ENCODE data around the gene ATAD1. TPM values are rescaled to one million over a fixed set of nuclear protein-coding genes. Genes with fewer than 3 reads are reported as not detected.
A peak's percentile ranks its signal among the peaks of the same experiment; 100 is the strongest.

Gene ATAD1
- total RNA-seq, 2 donors from 2014 or later, result 9.6 to 16.9 TPM

GRCh38 chr10:87775766-87776165, 42.3 kb downstream of the ATAD1 start:
- no peaks in the 10 kb centered on the region for H3K9me3 ChIP-seq
- ATAC-seq (no peak), DNase-seq (no peak)
- 47 to 66% methylated on average over 4 of the region's 4 CpGs for WGBS, 2 donors
- H3K36me3 ChIP-seq (replicated peaks in 1 of 2; ENCODE audit: insufficient read depth in 1 of 2, low read depth in 2 of 2), result peaks cover 0 to 10% of the 10 kb centered on the region in 2 donors
- intact Hi-C loops (cut with DNase I), result no loop called here
- peak overlapping the region in 1 of 4 donors; percentile 28 for H3K27ac ChIP-seq
- H3K27me3 ChIP-seq, result no peaks in the 10 kb centered on the region
- no peak for TF ChIP-seq POLR2A (IDR thresholded peaks at IDR 0.05)
- no peak for TF ChIP-seq CTCF (IDR thresholded peaks at IDR 0.05)
- no peak overlapping the region for H3K4me3 ChIP-seq
- H3K4me1 ChIP-seq, result no peaks in the 10 kb centered on the region

DNA sequence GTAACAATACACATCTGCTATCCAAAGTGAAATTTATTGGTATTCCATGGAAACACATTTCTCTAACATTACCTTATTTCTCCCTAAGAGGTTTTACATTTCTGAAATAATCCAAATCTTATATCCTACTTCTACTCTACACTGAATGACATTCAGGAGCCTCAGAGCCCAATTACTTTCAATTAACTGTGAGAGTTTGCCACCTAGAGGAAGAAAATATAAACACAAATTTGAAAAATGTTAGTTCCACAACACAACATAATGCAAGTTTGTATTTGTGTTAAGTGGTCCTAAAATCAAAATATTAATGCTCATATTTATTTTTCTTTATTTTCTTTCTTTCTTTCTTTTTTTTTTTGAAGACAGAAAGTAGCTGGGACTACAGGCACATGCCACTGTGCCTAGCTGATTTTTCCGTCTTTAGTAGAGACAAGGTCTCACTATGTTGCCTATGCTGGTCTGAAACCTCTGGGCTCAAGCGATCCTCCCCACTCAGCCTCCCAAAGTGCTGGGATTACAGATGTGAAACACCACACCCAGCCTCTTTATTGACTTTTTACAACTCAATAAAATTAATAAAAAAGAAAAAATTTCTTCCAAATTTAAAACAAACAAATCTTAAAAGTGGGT, 46.0 kb downstream of the ATAD1 start:
- TF ChIP-seq POLR2A (IDR thresholded peaks at IDR 0.05), result no peak
- peak in 6 of 7 experiments; percentile 34 to 65 (median 52) for TF ChIP-seq CTCF (IDR thresholded peaks at IDR 0.05)
- peaks cover 0 to 3% of the 10 kb centered on the region in 2 donors for H3K36me3 ChIP-seq (replicated peaks in 1 of 2; ENCODE audit: insufficient read depth in 1 of 2, low read depth in 2 of 2)
- WGBS, 2 donors, result 75 to 79% methylated on average over 2 of the region's 2 CpGs
- H3K27me3 ChIP-seq, result no peaks in the 10 kb centered on the region
- ATAC-seq (no peak), DNase-seq (no peak)
- no peak overlapping the region for H3K27ac ChIP-seq
- no peaks in the 10 kb centered on the region for H3K9me3 ChIP-seq
- intact Hi-C loops (cut with DNase I), result no loop called here
- H3K4me1 ChIP-seq, result no peaks in the 10 kb centered on the region
- H3K4me3 ChIP-seq, result no peak overlapping the region

DNA sequence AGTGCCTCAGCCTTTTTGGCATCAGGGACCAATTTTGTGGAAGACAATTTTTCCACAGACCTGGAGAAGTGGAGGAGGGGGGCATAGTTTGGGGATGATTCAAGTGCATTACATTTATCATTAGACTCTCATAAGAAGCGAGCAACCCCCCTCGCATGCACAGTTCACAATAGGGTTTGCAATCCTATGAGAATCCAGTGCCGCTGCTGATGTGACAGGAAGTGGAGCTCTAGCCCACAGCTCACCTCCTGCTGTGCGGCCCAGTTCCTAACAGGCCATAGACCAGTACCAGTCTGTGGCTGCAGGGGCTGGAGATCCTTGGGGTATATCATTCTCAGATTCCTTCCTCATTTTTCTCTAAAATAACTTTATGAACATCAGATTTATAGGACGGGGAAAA, 50.8 kb downstream of the ATAD1 start:
- WGBS, 2 donors, result 92 to 100% methylated on average over 5 of the region's 5 CpGs
- no peaks in the 10 kb centered on the region for H3K27me3 ChIP-seq
- peaks cover 11% of the 10 kb centered on the region for H3K4me1 ChIP-seq
- H3K36me3 ChIP-seq (replicated peaks in 1 of 2; ENCODE audit: insufficient read depth in 1 of 2, low read depth in 2 of 2), result peaks cover 0 to 6% of the 10 kb centered on the region in 2 donors
- DNase-seq (no peak), ATAC-seq (no peak)
- TF ChIP-seq POLR2A (IDR thresholded peaks at IDR 0.05) (no peak), CTCF (IDR thresholded peaks at IDR 0.05) (no peak)
- no peak overlapping the region for H3K4me3 ChIP-seq
- intact Hi-C loops (cut with DNase I), result no loop called here
- no peaks in the 10 kb centered on the region for H3K9me3 ChIP-seq
- no peak overlapping the region for H3K27ac ChIP-seq

DNA sequence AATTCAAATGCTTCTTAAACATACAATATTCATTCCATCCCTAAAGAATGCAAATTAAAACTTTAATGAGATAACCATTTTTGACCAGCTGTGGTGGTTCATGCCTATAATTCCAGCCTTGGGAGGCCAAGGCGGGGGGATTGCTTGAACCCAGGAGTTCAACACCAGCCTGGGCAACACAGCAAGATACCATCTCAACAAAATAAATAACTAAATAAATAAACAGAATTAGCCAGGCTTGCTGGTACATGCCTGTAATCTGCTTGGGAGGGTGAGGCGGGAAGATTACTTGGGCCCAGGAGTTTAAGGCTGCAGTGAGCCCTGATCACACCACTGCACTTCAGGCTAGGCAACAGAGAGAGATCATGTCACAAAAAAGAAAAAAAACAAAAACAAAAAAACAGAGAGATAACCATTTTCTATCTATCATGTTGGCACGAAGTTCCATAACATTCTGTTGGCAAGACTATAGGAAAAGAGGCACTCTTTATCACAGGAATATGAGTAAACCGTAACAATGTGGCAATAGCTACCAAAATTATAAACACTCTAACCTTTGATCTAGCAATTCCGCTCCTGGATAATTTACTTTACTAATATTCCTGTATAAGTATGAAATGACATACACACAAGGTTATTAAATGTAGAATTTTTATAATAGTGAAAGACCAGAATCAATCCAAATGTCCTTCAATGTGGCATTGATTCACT, 52.2 kb downstream of the ATAD1 start:
- H3K4me1 ChIP-seq, result peaks cover 18% of the 10 kb centered on the region
- H3K27ac ChIP-seq, result no peak overlapping the region
- H3K27me3 ChIP-seq, result no peaks in the 10 kb centered on the region
- H3K4me3 ChIP-seq, result no peak overlapping the region
- no peak for TF ChIP-seq POLR2A (IDR thresholded peaks at IDR 0.05)
- no peak for TF ChIP-seq CTCF (IDR thresholded peaks at IDR 0.05)
- intact Hi-C loops (cut with DNase I), result no loop called here
- WGBS, 2 donors, result 91 to 95% methylated on average over 5 of the region's 5 CpGs
- peaks cover 0 to 6% of the 10 kb centered on the region in 2 donors for H3K36me3 ChIP-seq (replicated peaks in 1 of 2; ENCODE audit: insufficient read depth in 1 of 2, low read depth in 2 of 2)
- no peaks in the 10 kb centered on the region for H3K9me3 ChIP-seq
- DNase-seq (no peak), ATAC-seq (no peak)
